Gastroesophageal sphincter (tissue), 4 donors: ENCODE measurements around the gene SNAP47. TPM values are rescaled to one million over a fixed set of nuclear protein-coding genes. Genes with fewer than 3 reads are reported as not detected.

Experiments
- ATAC-seq: fragments of 150-250 bp; one replicate; pipeline ENCODE4 v1.9.1; 2016; ENCODE audit warnings: mild to moderate bottlenecking, moderate library complexity
- H3K27ac ChIP-seq, 4 donors: fragments of 200-600 bp; sonication (generic) in 3 of 4; 1 replicate in 3 of 4; 2 replicates in 1 of 4; pipeline ENCODE4 v1.5.1; 2016 to 2019
- H3K27me3 ChIP-seq: fragments of 200-600 bp; sonication (generic); one replicate; pipeline ENCODE4 v1.5.1; 2019
- H3K36me3 ChIP-seq, 2 donors: fragments of 200-600 bp; sonication (generic); one replicate each; pipeline ENCODE4 v1.5.1; 2019; ENCODE audit warnings: control low read depth in 1 of 2
- H3K4me1 ChIP-seq, 3 donors: fragments of 200-600 bp; sonication (generic); 1 replicate in 2 of 3; 2 replicates in 1 of 3; pipeline ENCODE4 v1.5.1; 2016 to 2019; ENCODE audit warnings: control low read depth in 2 of 3
- H3K4me3 ChIP-seq, 2 donors: fragments of 200-600 bp; sonication (generic); one replicate each; pipeline ENCODE4 v1.5.1; 2019; ENCODE audit warnings: mild to moderate bottlenecking in 1 of 2, moderate library complexity in 1 of 2
- H3K9me3 ChIP-seq, 3 donors: fragments of 200-600 bp; sonication (generic); one replicate each; pipeline ENCODE4 v1.5.1; 2017 to 2019; ENCODE audit warnings: control low read depth in 2 of 3
- CTCF ChIP-seq, 4 experiments: fragments of 200-600 bp in 2 of 4; fragments of 450-650 bp in 2 of 4; sonication (generic) in 1 of 4; IDR thresholded peaks; one replicate each; pipeline ENCODE4 v1.5.1; 2017 to 2019; ENCODE audit warnings: antibody characterized with exemption in 4 of 4, mild to moderate bottlenecking in 2 of 4, moderate library complexity in 2 of 4
- EP300 ChIP-seq: sonication (generic); formaldehyde crosslinking; IDR thresholded peaks from one replicate; pipeline ENCODE4 v1.6.1; 2017; ENCODE audit warnings: antibody characterized with exemption, mild to moderate bottlenecking
- POLR2A ChIP-seq, 2 donors: fragments of 450-650 bp; IDR thresholded peaks; one replicate each; pipeline ENCODE4 v1.6.1; 2017; ENCODE audit warnings: antibody characterized with exemption in 2 of 2, mild to moderate bottlenecking in 2 of 2, moderate library complexity in 1 of 2
- POLR2AphosphoS5 ChIP-seq: sonication (generic); formaldehyde crosslinking; IDR thresholded peaks from one replicate; pipeline ENCODE4 v1.6.1; 2017; ENCODE audit warnings: antibody characterized with exemption
- WGBS, 2 donors: methylation state at CpG; one replicate each; pipeline ENCODE4 v1.1.5; 2018; ENCODE audit warnings: low coverage in 1 of 2; 5-methylcytosine and 5-hydroxymethylcytosine counted together
- total RNA-seq, 4 donors: library from RNA; depleted of rRNA; stranded (reverse); fragments of >200 nt; gene quantifications; one replicate each; pipeline ENCODE4 v1.1.0, GENCODE V29; 2016

Gene SNAP47
- total RNA-seq, 4 donors from 2014 or later = 27.1 to 47.0 (median 35.6) TPM

- H3K36me3 ChIP-seq = peaks cover 0 to 75% of the 10 kb centered on the region in 2 donors
- no peaks in the 10 kb centered on the region for H3K9me3 ChIP-seq
- TF ChIP-seq EP300 = no peak
- no peak for TF ChIP-seq POLR2A (IDR thresholded peaks at IDR 0.05)
- TF ChIP-seq POLR2AphosphoS5 = no peak
- TF ChIP-seq CTCF (IDR thresholded peaks at IDR 0.05) = no peak
- 63 to 80% methylated on average over 2 to 3 of the region's 17 CpGs for WGBS, 2 donors
- H3K27ac ChIP-seq = peak overlapping the region in 3 of 4 donors; percentile 66 to 86 (median 68)
- no peak overlapping the region for H3K4me3 ChIP-seq
- H3K4me1 ChIP-seq = peaks cover 0 to 72% (median 16%) of the 10 kb centered on the region in 3 donors
- no peak for ATAC-seq
- no peaks in the 10 kb centered on the region for H3K27me3 ChIP-seq
Observed at GRCh38 chr1:227761621-227762230, 26.5 kb downstream of the SNAP47 start.

GRCh38 chr1:227762231-227762911, 27.1 kb downstream of the SNAP47 start:
- peak; percentile 77 for ATAC-seq
- Histone ChIP-seq H3K4me1 (peaks cover 0 to 72% (median 16%) of the 10 kb centered on the region in 3 donors), H3K27me3 (no peaks in the 10 kb centered on the region), H3K36me3 (peaks cover 0 to 82% of the 10 kb centered on the region in 2 donors), H3K4me3 (no peak overlapping the region), H3K9me3 (no peaks in the 10 kb centered on the region), H3K27ac (peak overlapping the region in 3 of 4 donors; percentile 66 to 86 (median 68))
- 0% methylated on average over 2 to 9 of the region's 22 CpGs for WGBS, 2 donors
- TF ChIP-seq POLR2A (IDR thresholded peaks at IDR 0.05) (no peak), POLR2AphosphoS5 (peak; percentile 87), CTCF (IDR thresholded peaks at IDR 0.05) (peak in 3 of 4 experiments; percentile 81 to 93 (median 89))

GRCh38 chr1:227763246-227764018, 28.2 kb downstream of the SNAP47 start:
- Histone ChIP-seq H3K9me3 (no peaks in the 10 kb centered on the region), H3K4me3 (no peak overlapping the region), H3K36me3 (peaks cover 0 to 85% of the 10 kb centered on the region in 2 donors), H3K27ac (peak overlapping the region in 2 of 4 donors; percentile 66 to 86), H3K4me1 (peaks cover 0 to 61% (median 11%) of the 10 kb centered on the region in 3 donors), H3K27me3 (no peaks in the 10 kb centered on the region)
- no peak for ATAC-seq
- WGBS, 2 donors = 100% methylated on average over 3 of the region's 16 CpGs; no CpG with 5 or more reads in 1 of the 2 donors
- TF ChIP-seq CTCF (IDR thresholded peaks at IDR 0.05) (no peak), POLR2A (IDR thresholded peaks at IDR 0.05) (no peak), POLR2AphosphoS5 (no peak), EP300 (no peak)

- no peak for ATAC-seq
- Histone ChIP-seq H3K27me3 (no peaks in the 10 kb centered on the region), H3K4me3 (no peak overlapping the region), H3K27ac (peak overlapping the region in 1 of 4 donors; percentile 86), H3K9me3 (no peaks in the 10 kb centered on the region), H3K36me3 (peaks cover 0 to 86% of the 10 kb centered on the region in 2 donors), H3K4me1 (peaks cover 0 to 55% (median 11%) of the 10 kb centered on the region in 3 donors)
- TF ChIP-seq POLR2AphosphoS5 (no peak), CTCF (IDR thresholded peaks at IDR 0.05) (no peak), POLR2A (IDR thresholded peaks at IDR 0.05) (no peak), EP300 (no peak)
- 73 to 77% methylated on average over 4 of the region's 7 CpGs for WGBS, 2 donors
Observed at GRCh38 chr1:227764019-227764391, 28.8 kb downstream of the SNAP47 start.
